Stimulated activated CD8-positive, alpha-beta memory T cell treated with anti-CD3 and anti-CD28 coated beads, Interleukin-15, amount 100 ng/mL, for 1 hour (primary cell): ENCODE measurements around the gene HIGD1A.
A peak's percentile ranks its signal among the peaks of the same experiment; 100 is the strongest.

Experiments
- DNase-seq: peaks from one replicate; pipeline ENCODE4 v3.0.0-alpha.2; 2020; ENCODE audit warnings: low read depth

The HIGD1A gene

GRCh38 chr3:42804106-42804830, at the start of gene HIGD1A:
Gene HIGD1A (minus strand): TSS chr3:42804490. CDS start chr3:42794253, 10,237 bp downstream.
- DNase-seq: peak; percentile 82

- no peak for DNase-seq
These were observed 49.5 kb upstream of the HIGD1A start for GRCh38 chr3:42853739-42854302.

GRCh38 chr3:42853056-42853455, 48.8 kb upstream of the HIGD1A start:
- no peak for DNase-seq

- no peak for DNase-seq
These were observed 48.2 kb upstream of the HIGD1A start for GRCh38 chr3:42852441-42852840.

GRCh38 chr3:42851228-42851834, 47.0 kb upstream of the HIGD1A start:
- DNase-seq: no peak

- DNase-seq: no peak
These were observed 46.0 kb upstream of the HIGD1A start for GRCh38 chr3:42850263-42850662.

GRCh38 chr3:42849017-42849416, 44.7 kb upstream of the HIGD1A start:
- no peak for DNase-seq

GRCh38 chr3:42847731-42848130, 43.4 kb upstream of the HIGD1A start:
- no peak for DNase-seq

GRCh38 chr3:42846685-42847522, 42.6 kb upstream of the HIGD1A start:
- DNase-seq: no peak

- no peak for DNase-seq
These were observed 40.5 kb upstream of the HIGD1A start for GRCh38 chr3:42844815-42845214.

GRCh38 chr3:42844412-42844713, 40.1 kb upstream of the HIGD1A start:
- DNase-seq: no peak

GRCh38 chr3:42843713-42844411, 39.6 kb upstream of the HIGD1A start:
- DNase-seq: no peak

- no peak for DNase-seq
These were observed 37.0 kb upstream of the HIGD1A start for GRCh38 chr3:42841332-42841731.

GRCh38 chr3:42839616-42840015, 35.3 kb upstream of the HIGD1A start:
- no peak for DNase-seq

- no peak for DNase-seq
These were observed 34.3 kb upstream of the HIGD1A start for GRCh38 chr3:42838571-42838970.

- DNase-seq: no peak
These were observed 32.1 kb upstream of the HIGD1A start for GRCh38 chr3:42836150-42837123.

GRCh38 chr3:42831321-42831713, 27.0 kb upstream of the HIGD1A start:
- DNase-seq: peak; percentile 65

GRCh38 chr3:42830437-42831320, 26.4 kb upstream of the HIGD1A start:
- no peak for DNase-seq

GRCh38 chr3:42829628-42830436, 25.5 kb upstream of the HIGD1A start:
- DNase-seq: no peak
